Stomach smooth muscle (tissue), 2 donors: ENCODE measurements around the gene CDCA3.

Source experiments
- H3K27ac ChIP-seq: one replicate; pipeline ENCODE4 v1.7.0; 2013; ENCODE audit warnings: mild to moderate bottlenecking, low read length, inconsistent platforms
- H3K27me3 ChIP-seq, 2 donors: one replicate each; pipeline ENCODE4 v1.7.0; 2013; ENCODE audit warnings: low read length in 2 of 2; ENCODE audit not compliant: insufficient read depth in 2 of 2, control insufficient read depth in 1 of 2
- H3K36me3 ChIP-seq, 2 donors: one replicate each; pipeline ENCODE4 v1.7.0; 2013; ENCODE audit warnings: low read length in 2 of 2; ENCODE audit not compliant: control insufficient read depth in 2 of 2, insufficient read depth in 2 of 2
- H3K4me1 ChIP-seq: one replicate; pipeline ENCODE4 v1.7.0; 2013; ENCODE audit warnings: low read length; ENCODE audit not compliant: control insufficient read depth, insufficient read depth
- H3K4me3 ChIP-seq, 2 donors: one replicate each; pipeline ENCODE4 v1.7.0; 2013; ENCODE audit warnings: low read length in 2 of 2
- H3K9ac ChIP-seq, 2 donors: one replicate each; pipeline ENCODE4 v1.7.0; 2013; ENCODE audit warnings: low read length in 2 of 2, mild to moderate bottlenecking in 1 of 2
- H3K9me3 ChIP-seq, 2 donors: one replicate each; pipeline ENCODE4 v1.7.0; 2013; ENCODE audit warnings: low read length in 2 of 2; ENCODE audit not compliant: control insufficient read depth in 2 of 2
- donor health status: healthy.
- donor health status: Pancreatic carcinoma.

CDCA3 gene

GRCh38 chr12:6817662-6818157 is 33.4 kb downstream of the CDCA3 start:
- Histone ChIP-seq H3K9ac (no peak overlapping the region), H3K9me3 (no peaks in the 10 kb centered on the region), H3K4me1 (peaks cover 15% of the 10 kb centered on the region), H3K4me3 (no peak overlapping the region), H3K27ac (no peak overlapping the region), H3K36me3 (no peaks in the 10 kb centered on the region), H3K27me3 (peaks cover 0 to 16% of the 10 kb centered on the region in 2 donors)

GRCh38 chr12:6817098-6817497 is 34.0 kb downstream of the CDCA3 start:
- H3K9ac ChIP-seq, result no peak overlapping the region
- no peaks in the 10 kb centered on the region for H3K9me3 ChIP-seq
- peaks cover 13% of the 10 kb centered on the region for H3K4me1 ChIP-seq
- no peaks in the 10 kb centered on the region for H3K36me3 ChIP-seq
- H3K27ac ChIP-seq, result no peak overlapping the region
- no peak overlapping the region for H3K4me3 ChIP-seq
- H3K27me3 ChIP-seq, result peaks cover 0 to 12% of the 10 kb centered on the region in 2 donors

GRCh38 chr12:6816598-6816997 is 34.5 kb downstream of the CDCA3 start:
- no peaks in the 10 kb centered on the region for H3K36me3 ChIP-seq
- peaks cover 0 to 9% of the 10 kb centered on the region in 2 donors for H3K27me3 ChIP-seq
- H3K4me1 ChIP-seq, result peaks cover 9% of the 10 kb centered on the region

GRCh38 chr12:6813363-6813762 is 37.7 kb downstream of the CDCA3 start:
- no peak overlapping the region for H3K27ac ChIP-seq
- H3K27me3 ChIP-seq, result peaks cover 0 to 7% of the 10 kb centered on the region in 2 donors
- H3K36me3 ChIP-seq, result no peaks in the 10 kb centered on the region
- H3K9ac ChIP-seq, result no peak overlapping the region
- H3K4me1 ChIP-seq, result peaks cover 2% of the 10 kb centered on the region
- H3K4me3 ChIP-seq, result no peak overlapping the region
- H3K9me3 ChIP-seq, result no peaks in the 10 kb centered on the region

More at GRCh38 chr12:6816598-6816997, 34.5 kb downstream of the CDCA3 start:
- H3K27ac ChIP-seq, result no peak overlapping the region
- no peak overlapping the region for H3K4me3 ChIP-seq
- H3K9ac ChIP-seq, result no peak overlapping the region
- no peaks in the 10 kb centered on the region for H3K9me3 ChIP-seq

GRCh38 chr12:6810758-6811157 is 40.3 kb downstream of the CDCA3 start:
- Histone ChIP-seq H3K9ac (no peak overlapping the region), H3K4me3 (no peak overlapping the region), H3K36me3 (no peaks in the 10 kb centered on the region), H3K4me1 (peaks cover 2% of the 10 kb centered on the region), H3K27ac (no peak overlapping the region), H3K9me3 (no peaks in the 10 kb centered on the region), H3K27me3 (peaks cover 0 to 7% of the 10 kb centered on the region in 2 donors)

- peaks cover 0 to under 1% of the 10 kb centered on the region in 2 donors for H3K27me3 ChIP-seq
- no peaks in the 10 kb centered on the region for H3K36me3 ChIP-seq
- H3K9me3 ChIP-seq, result no peaks in the 10 kb centered on the region
- no peak overlapping the region for H3K27ac ChIP-seq
- no peaks in the 10 kb centered on the region for H3K4me1 ChIP-seq
- no peak overlapping the region for H3K4me3 ChIP-seq
- no peak overlapping the region for H3K9ac ChIP-seq
Observed at GRCh38 chr12:6809056-6809455, 42.0 kb downstream of the CDCA3 start.

GRCh38 chr12:6807170-6807569 is 43.9 kb downstream of the CDCA3 start:
- H3K9me3 ChIP-seq, result no peaks in the 10 kb centered on the region
- H3K36me3 ChIP-seq, result no peaks in the 10 kb centered on the region
- H3K4me3 ChIP-seq, result no peak overlapping the region
- no peaks in the 10 kb centered on the region for H3K27me3 ChIP-seq
- H3K27ac ChIP-seq, result no peak overlapping the region
- no peaks in the 10 kb centered on the region for H3K4me1 ChIP-seq
- H3K9ac ChIP-seq, result no peak overlapping the region

- H3K9ac ChIP-seq, result no peak overlapping the region
- H3K27ac ChIP-seq, result no peak overlapping the region
- no peaks in the 10 kb centered on the region for H3K36me3 ChIP-seq
- no peak overlapping the region for H3K4me3 ChIP-seq
- H3K27me3 ChIP-seq, result no peaks in the 10 kb centered on the region
- H3K4me1 ChIP-seq, result no peaks in the 10 kb centered on the region
- H3K9me3 ChIP-seq, result no peaks in the 10 kb centered on the region
Observed at GRCh38 chr12:6799147-6799546, 51.9 kb downstream of the CDCA3 start.
